ENCODE results near the gene MRPS23.

Gene MRPS23

DNA sequence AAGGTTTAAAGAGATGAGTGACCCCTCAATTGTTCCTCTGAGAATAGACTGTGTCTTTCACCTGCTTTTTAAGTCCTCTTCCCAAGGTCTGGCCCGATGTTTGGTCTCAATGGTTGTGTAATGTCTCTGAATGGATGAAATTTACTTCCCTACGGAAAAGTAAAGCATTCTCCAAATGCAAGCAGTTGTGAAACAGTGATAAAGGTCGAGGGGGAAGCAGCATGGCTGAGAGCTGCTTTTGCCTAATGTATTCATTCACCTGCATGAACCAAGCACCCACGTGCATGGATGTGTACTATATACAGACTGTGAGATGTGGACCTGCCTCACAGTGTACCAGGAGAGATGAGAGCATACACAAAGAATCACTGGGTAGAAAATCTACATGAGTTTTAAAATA, 11.4 kb downstream of the MRPS23 start:
- DNase-seq, result no peak

DNA sequence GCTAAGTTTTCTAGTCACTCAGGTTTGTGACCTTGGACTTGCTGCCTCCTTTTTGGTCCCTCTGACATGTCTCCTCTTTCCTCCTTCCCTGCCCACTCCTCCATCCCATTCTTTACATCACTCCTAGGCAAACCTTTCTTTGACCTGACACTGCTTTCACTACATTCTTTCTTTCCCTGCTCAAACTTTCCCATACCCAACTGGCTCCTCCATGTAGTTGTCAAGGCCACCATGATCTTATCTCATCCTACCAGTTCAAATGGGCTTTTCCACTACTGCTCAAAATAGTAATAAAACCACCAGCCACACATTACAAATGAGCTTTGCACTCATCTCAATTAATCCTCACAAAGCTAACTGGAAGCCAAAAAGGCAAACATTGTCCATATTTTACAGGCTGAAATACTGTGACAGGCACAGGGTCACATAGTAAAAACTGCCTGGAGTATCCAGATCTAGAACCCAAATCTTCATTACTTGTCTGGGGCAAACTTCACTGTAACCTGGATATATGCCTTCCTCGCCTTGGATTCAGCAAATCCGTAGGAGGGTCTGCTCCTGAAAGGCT, 14.4 kb downstream of the MRPS23 start:
- DNase-seq, result no peak

DNA sequence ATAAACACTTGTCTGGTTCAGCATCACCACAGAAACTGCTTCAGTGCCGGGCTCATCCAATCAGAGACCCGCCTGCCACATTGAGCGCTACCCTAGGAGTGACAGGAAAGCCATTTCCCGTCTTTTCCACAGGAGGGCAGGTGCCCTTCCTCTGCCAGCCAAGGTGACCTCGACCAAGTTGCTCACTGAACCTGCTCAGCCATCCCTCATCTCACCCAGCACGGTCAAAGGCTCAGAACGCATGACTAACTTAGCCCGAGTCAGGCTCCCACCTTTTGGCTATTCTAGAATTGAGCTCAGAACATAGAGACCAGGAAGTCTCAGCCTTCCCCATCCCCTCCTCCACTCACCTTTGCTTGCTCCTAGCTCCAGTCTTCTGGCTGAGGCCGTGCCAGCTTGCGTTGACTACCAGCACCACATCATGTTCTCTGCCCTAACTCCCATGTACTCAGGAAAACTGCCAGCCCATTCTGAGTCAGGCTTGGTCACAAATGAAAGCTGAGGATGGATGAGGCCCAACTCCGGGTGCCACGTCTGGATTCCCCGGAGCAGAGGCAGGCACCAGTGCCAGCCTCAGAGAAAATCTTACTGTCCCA, 15.6 kb downstream of the MRPS23 start:
- DNase-seq, result no peak

DNA sequence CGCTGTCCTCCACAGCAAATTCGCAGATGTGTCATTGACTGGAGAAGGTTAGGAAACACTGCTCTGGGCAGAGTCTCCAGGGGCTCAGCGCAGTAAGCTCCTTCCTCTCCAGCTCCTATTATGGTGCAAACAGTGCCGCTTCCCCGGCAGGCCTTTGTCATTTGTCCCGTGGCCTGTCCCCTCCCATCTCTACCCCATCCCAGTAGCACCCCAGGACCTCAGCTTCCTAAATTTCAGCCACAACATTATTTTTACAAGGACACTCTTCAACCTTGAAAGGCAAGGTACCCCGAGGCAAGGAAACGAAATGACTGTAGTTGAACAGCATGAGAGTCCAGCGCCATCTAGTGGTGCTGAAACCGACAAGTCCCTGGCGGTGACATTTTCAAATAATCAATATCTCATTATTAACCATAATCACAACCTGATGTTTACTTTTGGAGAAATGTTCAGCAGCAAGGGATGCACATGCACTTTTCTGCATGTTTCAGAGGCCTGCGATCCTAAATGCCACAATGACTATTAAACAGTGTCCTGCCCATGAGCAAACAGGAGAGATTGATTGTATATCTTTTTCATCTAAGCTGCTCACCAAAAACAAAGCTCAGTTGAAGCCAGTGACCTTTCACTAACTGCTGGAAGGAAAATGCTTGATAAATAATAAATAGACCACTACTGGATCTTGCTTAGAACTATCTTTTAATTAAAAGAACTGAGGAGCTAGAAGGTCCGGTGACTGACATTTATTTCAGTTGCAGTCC, 16.5 kb downstream of the MRPS23 start:
- peak; percentile 72 for DNase-seq

DNA sequence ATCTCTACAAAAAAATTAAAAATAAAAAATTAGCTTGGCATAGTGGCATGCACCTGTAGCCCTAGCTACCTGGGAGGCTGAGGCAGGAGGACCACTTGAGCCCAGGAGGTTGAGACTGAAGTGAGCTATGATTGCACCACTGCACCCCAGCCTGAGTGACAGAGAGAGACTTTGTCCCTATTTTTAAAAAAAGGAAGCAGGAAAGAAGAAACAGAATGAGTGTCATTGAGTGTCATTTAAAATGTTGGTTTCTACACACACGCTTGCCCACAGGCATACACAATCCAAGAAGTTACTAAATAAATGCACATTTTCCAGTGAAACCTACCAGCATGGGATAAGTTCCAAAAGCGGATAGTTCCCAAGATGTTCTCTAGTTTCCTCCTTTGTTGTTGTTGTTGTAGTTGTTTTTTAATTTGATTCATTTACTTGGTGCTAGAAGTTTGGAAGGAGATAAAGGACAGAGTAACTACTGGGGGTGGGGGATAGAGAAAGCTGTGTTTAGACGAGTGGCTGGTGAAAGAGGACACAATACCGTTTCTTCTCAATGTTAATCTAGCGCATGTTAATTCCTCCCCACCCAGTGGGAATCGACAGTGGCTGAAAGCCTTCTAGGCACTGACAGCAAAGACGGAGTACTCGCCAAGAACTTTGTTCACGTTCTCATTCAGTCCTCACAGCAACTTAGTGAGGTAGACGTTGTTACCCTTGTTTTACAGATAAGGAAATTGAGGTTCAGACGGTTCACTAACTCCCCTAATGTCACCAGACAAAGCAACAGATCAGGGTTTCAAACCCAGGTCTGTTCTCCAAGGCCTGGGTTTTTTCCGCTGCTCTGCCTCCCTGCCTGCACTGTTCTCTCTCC, 17.3 kb downstream of the MRPS23 start:
- DNase-seq, result no peak

DNA sequence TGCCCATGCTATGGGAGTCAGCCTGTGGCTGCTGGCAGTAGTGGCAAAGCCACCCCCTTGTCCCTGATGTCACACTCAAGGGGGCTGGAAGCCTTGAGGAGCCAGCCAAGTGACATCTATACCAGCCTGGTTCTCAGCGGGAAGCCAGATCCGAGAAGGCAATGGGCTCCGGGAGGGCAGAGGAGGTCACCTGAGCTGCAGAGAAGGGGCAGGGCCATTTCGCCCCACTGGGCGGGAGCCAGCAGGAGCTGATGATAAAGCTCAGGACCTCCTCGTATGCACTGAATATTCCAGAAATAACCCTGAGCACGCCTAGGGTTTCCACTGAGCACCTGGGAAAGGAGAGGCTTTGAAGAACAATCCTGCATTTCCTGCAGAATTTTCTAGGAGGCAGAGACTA, 19.0 kb downstream of the MRPS23 start:
- DNase-seq, result no peak

DNA sequence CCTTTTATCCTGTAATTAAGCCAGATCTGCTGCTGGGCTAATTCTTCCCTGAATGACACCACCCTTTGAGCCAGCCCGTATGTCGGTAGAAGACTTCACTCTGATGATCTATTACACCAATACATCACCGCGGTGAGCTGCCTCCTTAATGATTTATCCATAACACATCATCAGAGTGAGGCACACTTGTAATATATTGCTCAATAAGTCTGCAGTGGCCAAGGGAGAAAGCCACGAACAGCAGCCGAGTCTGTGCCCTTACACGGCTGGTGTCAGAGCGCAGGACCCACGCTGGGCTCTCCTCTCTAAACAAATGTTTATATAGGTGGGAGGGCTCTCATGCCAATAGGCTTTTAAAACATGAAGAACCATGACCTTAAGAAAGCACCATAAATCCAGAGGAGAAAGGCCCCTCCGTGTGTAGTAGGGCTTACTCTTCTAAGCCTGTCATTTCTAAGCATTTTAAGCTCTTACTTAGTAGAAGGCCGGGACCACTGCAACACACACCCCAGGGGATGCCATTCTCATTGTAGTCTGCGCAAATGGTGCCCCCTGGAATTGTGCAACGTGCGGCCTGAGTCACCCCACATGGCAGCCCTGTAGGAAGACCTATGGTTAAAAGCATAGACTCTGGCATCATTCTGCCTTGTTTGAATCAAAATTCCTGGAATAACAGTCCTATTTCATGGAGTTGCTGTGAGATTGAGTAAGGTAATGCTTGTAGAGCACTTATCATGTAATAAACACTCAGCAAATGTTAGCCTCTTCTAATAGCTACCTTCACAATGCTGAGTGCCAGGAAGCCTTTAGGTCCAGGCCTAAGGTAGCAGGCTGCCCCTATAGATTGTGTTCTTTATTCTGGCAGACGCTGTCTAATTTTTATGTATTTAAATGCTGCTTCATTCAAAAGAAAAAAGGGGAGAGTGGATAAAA, 26.1 kb downstream of the MRPS23 start:
- DNase-seq, result no peak

DNA sequence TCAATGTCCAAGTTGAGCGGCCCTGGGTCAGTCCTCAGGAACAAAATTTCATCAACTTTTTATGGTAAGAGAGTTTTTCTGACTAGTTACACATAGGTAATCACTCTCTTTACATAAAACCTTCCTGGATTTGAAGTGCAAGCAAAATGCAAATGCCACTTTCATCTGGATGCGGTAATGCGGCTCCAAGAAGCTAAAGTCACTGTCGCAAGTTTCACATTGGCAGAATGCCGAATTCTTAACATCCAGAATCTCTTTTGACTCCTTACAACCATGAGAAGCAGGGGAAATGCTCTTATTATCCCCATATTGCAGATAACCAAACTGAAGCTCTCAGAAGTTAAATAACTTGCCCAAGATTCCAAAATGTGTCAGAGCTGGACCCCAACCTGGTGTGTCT, 30.0 kb downstream of the MRPS23 start:
- DNase-seq, result no peak

DNA sequence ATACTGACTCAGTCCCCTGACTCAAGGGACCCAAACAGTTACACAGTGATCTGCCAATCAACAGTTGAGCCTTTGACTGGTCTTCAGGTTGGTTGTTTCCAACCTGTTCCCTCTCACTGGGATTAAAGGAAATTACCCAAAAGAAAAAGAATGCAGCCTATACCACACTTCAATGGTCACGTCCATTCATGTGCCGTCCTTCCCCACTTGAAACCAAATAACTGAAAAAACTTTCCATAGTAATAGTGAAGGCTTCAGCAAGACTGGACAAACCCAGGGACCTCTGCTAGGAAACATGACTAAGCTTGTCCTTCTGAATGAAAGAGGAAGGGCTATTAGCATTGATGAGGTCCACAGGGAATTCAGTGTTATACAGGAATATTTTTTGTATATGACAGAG, 30.6 kb downstream of the MRPS23 start:
- DNase-seq, result no peak

DNA sequence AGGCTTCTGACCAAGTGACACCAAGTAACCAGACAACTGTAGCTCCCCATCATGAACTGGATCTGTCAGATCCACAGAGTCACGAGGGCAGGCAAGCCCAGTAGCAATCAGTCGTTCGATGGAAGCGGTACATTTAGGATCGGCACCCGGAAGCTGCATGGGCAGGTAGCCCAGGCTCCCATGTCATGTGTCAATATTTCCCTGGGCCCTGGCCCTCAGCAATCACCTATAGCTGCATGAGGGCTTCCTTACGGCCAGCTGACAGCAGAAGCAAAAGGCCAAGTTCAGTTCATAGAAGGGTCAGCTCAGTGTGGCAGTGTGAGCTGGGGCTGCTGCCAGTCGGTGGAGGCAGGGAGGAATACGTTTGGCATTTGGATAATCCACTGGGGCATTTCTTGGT, 31.8 kb downstream of the MRPS23 start:
- no peak for DNase-seq

DNA sequence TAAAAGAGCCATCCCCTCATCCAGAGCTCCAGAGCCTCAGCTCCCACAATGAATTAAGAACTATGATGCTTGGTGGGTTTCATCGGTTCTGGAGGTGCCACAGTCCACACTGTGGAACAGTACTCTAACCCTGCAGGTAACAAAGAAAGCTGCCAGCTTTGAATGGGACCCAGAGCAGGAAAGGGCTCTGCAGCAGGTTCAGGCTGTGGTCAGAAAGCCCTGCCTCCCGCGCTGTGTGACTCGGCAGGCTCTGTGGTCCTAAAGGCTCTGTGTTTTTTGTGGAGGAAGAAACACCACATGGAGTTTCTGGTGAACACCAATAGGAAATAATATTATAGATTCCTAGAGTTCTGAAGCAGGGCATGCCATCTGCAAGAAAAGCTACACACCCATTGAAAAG, 32.5 kb downstream of the MRPS23 start:
- no peak for DNase-seq

DNA sequence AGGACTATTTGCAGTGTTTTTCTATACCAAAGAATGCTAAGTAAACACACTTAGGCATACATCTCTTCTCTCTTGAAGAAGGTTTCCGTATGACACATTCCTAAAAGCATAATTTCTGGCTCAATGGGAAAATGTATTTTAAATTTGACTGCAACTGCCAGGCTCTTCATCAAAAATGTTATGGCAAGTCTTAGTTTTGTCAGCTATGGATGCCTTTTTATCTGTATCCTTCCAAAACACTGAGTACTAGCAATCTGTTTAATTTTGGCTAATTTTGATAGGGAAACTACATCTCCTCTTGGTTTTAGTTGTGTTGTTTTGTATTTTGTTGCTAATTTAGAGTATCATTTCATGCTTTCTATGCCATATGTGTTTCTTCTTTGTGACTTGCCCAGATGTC, 35.4 kb downstream of the MRPS23 start:
- no peak for DNase-seq

DNA sequence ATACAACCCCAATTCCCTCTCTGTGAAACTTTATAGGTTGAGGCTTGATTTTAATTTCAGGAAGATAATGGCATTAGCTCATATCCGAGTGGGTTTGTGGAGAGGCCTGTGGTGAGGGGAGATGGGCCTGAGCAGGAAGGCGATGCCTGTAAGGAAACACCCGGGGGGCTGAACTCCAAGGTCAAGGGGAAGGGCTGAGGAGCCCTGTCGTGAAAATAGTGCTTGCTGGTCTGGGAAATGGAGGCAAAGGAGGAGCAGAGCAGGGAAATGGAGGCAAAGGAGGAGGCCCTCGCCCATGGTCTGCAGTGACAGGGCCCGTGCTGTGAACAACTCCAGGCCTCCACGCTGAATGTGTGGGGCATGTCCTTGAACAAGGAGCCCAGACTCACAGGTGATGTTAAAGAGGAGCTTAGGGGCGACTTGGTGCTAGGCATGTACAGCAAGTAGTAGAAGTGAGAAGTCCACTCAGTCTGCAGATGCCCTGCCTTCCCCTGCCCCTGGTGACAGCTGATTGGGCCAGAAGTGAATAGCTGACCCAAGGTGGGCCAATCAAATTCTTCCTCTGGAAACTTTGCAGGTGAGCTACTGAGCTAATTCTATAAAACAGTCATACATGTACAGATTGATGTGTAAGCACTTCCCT, 38.1 kb downstream of the MRPS23 start:
- DNase-seq, result no peak

DNA sequence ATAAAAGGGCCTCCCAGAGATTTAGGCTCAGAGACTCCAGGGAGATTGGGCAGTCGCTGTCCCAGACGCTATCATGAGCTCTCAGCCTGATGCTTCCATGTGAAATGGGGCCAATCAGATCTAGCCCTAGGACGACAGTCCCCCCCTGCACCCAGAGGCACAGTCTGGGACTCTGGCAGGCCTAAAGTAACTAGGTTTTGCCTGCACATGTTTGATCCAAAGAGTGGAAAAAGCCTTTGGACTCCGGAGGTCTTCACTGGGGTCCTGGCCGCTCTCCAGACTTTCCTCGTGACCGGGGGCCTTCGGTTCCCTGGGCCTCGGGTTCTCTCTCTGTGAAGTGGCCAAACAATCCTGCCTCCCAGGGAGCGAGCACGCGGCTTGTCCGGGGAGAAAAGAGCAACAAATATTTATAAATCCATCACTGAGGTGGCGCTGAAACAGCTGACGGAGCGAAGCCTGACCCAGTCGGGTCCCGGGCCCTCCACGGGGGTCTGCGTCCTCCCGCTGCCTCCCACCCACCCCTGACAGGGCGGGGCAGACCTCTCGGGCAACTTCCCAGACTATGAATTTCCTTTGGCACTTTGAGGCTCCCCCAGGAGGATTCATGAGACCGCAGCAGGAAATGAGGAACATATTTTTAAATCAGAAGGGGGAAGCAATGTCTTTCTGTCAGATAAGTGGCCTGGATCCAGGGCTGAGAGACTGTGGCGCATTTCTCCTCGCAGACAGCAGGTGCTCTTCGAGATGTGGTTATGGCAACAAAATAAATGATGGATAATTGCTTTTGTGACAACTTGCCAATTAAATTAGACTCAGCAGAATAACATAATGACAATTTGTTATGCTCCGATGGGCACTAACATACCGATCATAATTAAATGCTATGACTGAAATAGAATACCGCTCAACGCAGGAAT, 38.9 kb downstream of the MRPS23 start:
- peak; percentile 79 for DNase-seq

DNA sequence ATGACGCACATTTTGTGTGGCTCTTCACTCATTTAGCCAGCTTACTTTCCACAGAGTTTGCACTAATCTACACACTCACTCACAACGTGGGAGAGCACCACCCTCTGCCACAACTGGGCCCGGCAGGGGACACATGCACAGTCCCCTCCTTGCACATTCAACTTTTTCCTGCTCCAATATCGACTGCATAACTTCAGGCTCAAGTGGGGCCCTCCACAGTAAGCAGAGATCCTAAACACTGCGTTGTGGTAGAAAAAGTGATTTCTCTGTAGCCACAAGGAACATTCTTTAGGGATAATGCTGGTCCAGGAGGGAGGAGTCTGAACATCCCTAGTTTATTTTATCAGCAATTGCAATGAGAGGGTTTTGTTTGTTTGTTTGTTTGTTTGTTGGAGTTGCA, 40.0 kb downstream of the MRPS23 start:
- DNase-seq, result no peak

DNA sequence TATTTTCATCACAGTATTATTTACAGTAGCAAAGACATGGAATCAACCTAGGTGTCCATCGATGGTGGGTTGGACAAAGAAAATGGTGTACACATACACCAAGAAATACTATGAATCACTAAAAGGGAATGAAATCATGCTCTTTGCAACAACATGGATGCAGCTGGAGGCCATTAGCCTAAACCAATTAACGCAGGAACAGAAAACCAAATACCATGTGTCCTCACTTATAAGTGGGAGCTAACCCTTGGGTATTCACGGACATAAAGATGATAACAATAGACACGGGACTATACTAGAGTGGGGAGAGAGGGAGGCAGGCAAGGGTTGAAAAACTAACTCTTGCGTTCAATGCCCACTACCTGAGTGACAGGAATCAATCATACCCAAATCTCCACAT, 41.0 kb downstream of the MRPS23 start:
- DNase-seq, result no peak

DNA sequence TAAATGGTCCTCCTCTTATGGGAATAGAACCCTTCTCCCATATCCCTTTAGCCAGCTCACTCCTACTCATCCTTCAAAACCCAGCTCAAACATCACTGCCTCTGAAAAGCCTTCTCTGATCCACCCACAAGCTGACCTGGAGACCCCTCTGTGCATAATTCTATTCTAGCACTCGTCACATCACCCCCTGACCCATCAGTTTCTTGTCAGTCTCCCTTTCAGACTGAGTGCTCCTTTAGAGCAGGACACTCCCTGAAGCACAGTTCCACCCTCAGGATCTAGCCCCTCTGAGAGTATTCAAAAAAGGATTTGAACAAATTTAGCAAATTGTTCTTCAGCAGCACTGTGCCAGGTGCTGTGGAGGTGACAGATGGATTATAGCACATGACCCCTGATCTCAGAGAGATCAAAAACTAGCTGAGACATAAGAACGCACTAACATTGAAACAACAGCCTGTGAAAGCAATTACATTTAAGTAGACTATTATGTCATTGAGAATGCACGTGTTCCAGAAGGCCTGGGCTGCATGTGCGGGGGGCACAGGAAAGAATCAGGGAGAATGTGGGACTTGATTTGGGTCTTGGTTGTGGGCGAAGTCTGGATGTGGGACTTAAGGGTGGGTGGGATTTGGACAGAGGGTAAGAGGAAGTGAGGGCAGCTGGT, 43.5 kb downstream of the MRPS23 start:
- no peak for DNase-seq

DNA sequence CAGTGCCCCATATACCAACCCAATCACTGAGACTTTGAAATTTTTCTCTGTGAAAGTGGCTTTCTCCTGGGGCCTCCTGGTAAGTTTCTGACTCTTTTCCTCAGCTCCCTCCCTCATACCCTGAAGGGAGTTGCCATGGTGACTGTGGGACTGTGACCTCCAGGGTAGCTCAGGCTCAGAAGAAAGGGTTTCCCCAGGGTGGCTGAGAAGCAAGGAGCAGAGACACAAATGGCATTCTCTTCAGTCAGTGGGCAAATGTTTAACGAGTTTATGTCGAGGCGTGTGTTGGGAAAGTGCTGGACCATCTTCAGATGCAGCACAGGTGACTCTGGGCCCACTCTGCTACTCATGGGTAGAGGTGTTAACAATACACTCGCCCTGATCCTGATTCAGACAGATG, 46.8 kb downstream of the MRPS23 start:
- DNase-seq, result no peak

DNA sequence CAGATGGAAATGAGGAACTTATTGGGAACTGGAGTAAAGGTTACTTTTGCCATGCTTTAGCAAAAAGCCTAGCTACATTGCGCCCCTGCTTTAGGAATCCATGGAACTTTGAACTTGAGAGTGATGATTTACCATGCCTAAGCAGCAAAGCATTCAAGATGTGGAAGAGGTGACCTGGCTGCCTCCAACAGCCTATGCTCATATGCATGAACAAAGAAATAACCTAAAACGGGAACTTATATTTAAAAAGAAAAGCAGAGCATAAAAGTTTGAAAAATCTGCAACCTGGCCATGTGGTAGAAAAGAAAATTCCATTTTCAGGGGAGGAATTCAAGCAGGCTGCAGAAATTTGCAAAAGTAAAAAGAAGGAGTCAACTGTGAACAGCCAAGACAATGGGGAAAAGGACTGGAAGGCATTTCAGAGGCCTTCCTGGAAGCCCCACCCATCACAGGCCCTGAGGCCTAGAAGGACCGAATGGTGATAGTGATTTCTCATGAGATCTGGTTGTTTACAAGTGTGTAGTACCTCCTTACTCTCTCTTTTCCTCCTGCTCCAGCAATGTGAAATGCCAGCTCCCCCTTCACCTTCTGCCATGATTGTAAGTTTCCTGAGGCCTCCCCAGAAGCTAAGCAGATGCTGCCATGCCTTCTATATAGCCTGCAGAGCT, 48.7 kb downstream of the MRPS23 start:
- DNase-seq, result no peak

All from fibroblast of skin of back (primary cell).